B cell (primary cell): ENCODE data around the gene RAE1. TPM values are rescaled to one million over a fixed set of nuclear protein-coding genes. Genes with fewer than 3 reads are reported as not detected.
A peak's percentile ranks its signal among the peaks of the same experiment; 100 is the strongest.

Experiments used
- ATAC-seq: fragments of 200-7000 bp; cut with Tn5 transposase; one replicate; pipeline ENCODE4 v1.10.0; 2021; ENCODE audit warnings: low read depth, mild to moderate bottlenecking, moderate number of reproducible peaks, moderate library complexity
- CTCF ChIA-PET: fragments of 350-600 bp; sonication (Branson Sonifier 250); formaldehyde crosslinking; loops from one replicate; lab custom pipeline; 2021; ENCODE audit warnings: antibody characterized with exemption, inconsistent platforms; lab: Charles Lee
- POLR2A ChIA-PET: fragments of 350-600 bp; sonication (Branson Sonifier 250); formaldehyde crosslinking; loops from one replicate; lab custom pipeline; 2021; ENCODE audit warnings: antibody characterized with exemption; lab: Charles Lee
- DNase-seq: peaks from one replicate; pipeline ENCODE4 v3.0.0; 2013
- H2AFZ ChIP-seq: 2 replicates; pipeline ENCODE4 v1.6.1; 2012; ENCODE audit warnings: mild to moderate bottlenecking, low read depth, low read length; ENCODE audit not compliant: insufficient read depth, poor library complexity, severe bottlenecking
- H3K27ac ChIP-seq, 2 donors: 1 replicate in 1 of 2; 2 replicates in 1 of 2; pipeline ENCODE4 v1.5.1; 2012 to 2013; ENCODE audit warnings: low read length in 2 of 2, mild to moderate bottlenecking in 2 of 2, moderate library complexity in 1 of 2
- H3K27me3 ChIP-seq, 4 experiments: fragments of 200-600 bp in 1 of 4; sonication (generic) in 1 of 4; replicated peaks in 1 of 4; 1 replicate in 2 of 4; 2 replicates in 2 of 4; pipeline versions ENCODE4 v1.6.1 to v1.7.0; 2013 to 2016; ENCODE audit warnings: low read length in 3 of 4, mild to moderate bottlenecking in 2 of 4, mixed read lengths in 1 of 4, moderate library complexity in 1 of 4; ENCODE audit not compliant: insufficient read depth in 4 of 4, control insufficient read depth in 3 of 4; ENCODE audit errors: control extremely low read depth in 1 of 4
- H3K36me3 ChIP-seq, 2 experiments: replicated peaks in 1 of 2; 1 replicate in 1 of 2; 2 replicates in 1 of 2; pipeline versions ENCODE4 v1.6.1 to v1.7.1; 2013; ENCODE audit warnings: low read length in 1 of 2; ENCODE audit not compliant: insufficient read depth in 2 of 2, control insufficient read depth in 1 of 2; ENCODE audit errors: control extremely low read depth in 1 of 2, extremely low read depth in 1 of 2
- H3K4me1 ChIP-seq, 2 donors: fragments of 200-600 bp in 1 of 2; sonication (generic) in 1 of 2; 1 replicate in 1 of 2; 2 replicates in 1 of 2; pipeline versions ENCODE4 v1.5.1 to v1.6.1; 2013 to 2017; ENCODE audit warnings: low read length in 2 of 2; ENCODE audit not compliant: control insufficient read depth in 2 of 2, insufficient read depth in 2 of 2
- H3K4me2 ChIP-seq: replicated peaks from 2 replicates; pipeline ENCODE3; 2012; ENCODE audit warnings: mild to moderate bottlenecking, low read depth, low read length; ENCODE audit not compliant: poor library complexity, severe bottlenecking
- H3K4me3 ChIP-seq, 5 experiments: fragments of 200-600 bp in 1 of 5; sonication (generic) in 1 of 5; 1 replicate in 3 of 5; 2 replicates in 2 of 5; pipeline versions ENCODE4 v1.5.1 to v1.7.0; 2011 to 2016; ENCODE audit warnings: low read length in 4 of 5, mild to moderate bottlenecking in 4 of 5, low read depth in 2 of 5, control low read depth in 1 of 5, moderate library complexity in 1 of 5; ENCODE audit not compliant: insufficient read depth in 1 of 5; ENCODE audit errors: control extremely low read depth in 1 of 5, extremely low read depth in 1 of 5
- H3K79me2 ChIP-seq: fragments of 200-600 bp; sonication (generic); one replicate; pipeline ENCODE4 v1.6.0; 2016; ENCODE audit warnings: low read length; ENCODE audit not compliant: control insufficient read depth, insufficient read depth
- H3K9ac ChIP-seq: fragments of 200-600 bp; sonication (generic); 2 replicates; pipeline ENCODE4 v1.6.1; 2017; ENCODE audit warnings: mild to moderate bottlenecking, low read length, moderate library complexity
- H3K9me3 ChIP-seq, 3 donors: one replicate each; pipeline versions ENCODE4 v1.6.1 to v1.7.1; 2013; ENCODE audit warnings: low read length in 2 of 3; ENCODE audit not compliant: control insufficient read depth in 2 of 3, insufficient read depth in 1 of 3; ENCODE audit errors: control extremely low read depth in 1 of 3
- H4K20me1 ChIP-seq: 2 replicates; pipeline ENCODE4 v1.6.0; 2012; ENCODE audit warnings: mild to moderate bottlenecking, low read length; ENCODE audit not compliant: insufficient read depth, control insufficient read depth, poor library complexity, severe bottlenecking
- H3K27ac Mint-ChIP-seq: one replicate; pipeline ENCODE4 v1.8.0; 2021; ENCODE audit warnings: mixed read lengths
- H3K27me3 Mint-ChIP-seq: one replicate; pipeline ENCODE4 v1.8.0; 2021; ENCODE audit warnings: mixed read lengths
- H3K4me1 Mint-ChIP-seq: one replicate; pipeline ENCODE4 v1.8.0; 2021; ENCODE audit warnings: mixed read lengths
- H3K4me3 Mint-ChIP-seq: one replicate; pipeline ENCODE4 v1.8.0; 2021; ENCODE audit warnings: mixed read lengths
- H3K9me3 Mint-ChIP-seq: one replicate; pipeline ENCODE4 v1.8.0; 2022; ENCODE audit warnings: mixed read lengths; ENCODE audit not compliant: insufficient read depth
- CTCF ChIP-seq: fragments of 200-600 bp; IDR thresholded peaks from one replicate; pipeline ENCODE4 v1.8.0; 2022; ENCODE audit warnings: antibody characterized with exemption, mild to moderate bottlenecking
- EZH2 ChIP-seq: IDR thresholded peaks from 2 replicates; pipeline ENCODE4 v1.6.1; 2012; ENCODE audit warnings: borderline replicate concordance, low read depth, mild to moderate bottlenecking, moderate library complexity, low read length; ENCODE audit not compliant: insufficient read depth, poor library complexity, severe bottlenecking
- WGBS: methylation state at CpG from one replicate; pipeline ENCODE4 v1.1.5; 2013; ENCODE audit warnings: missing lambda C conversion rate; ENCODE audit not compliant: insufficient coverage; 5-methylcytosine and 5-hydroxymethylcytosine counted together
- intact Hi-C: fragments of 100-400 bp; cut with micrococcal nuclease; formaldehyde crosslinking; loops from one replicate; pipeline ENCODE4 v1.10.0; 2022
- polyA plus RNA-seq: library from polyadenylated mRNA; depleted of rRNA; stranded (reverse); fragments of >200 nt; gene quantifications from 2 replicates; pipeline ENCODE4 v1.2.3, GENCODE V29; 2012
- total RNA-seq, 2 donors: library from RNA; stranded (reverse); fragments of 120-200 nt in 1 of 2; gene quantifications; 1 replicate in 1 of 2; 2 replicates in 1 of 2; pipeline versions ENCODE4 v1.2.3 to v1.2.4, GENCODE V29; 2013 to 2022

Gene RAE1
- total and polyA plus RNA-seq, 2 donors (not counting 1 experiment from before 2014, with no cell fraction given) = 32.6 to 33.3 TPM

- H3K4me3 Mint-ChIP-seq = peak overlapping the region; percentile 92
- no peaks in the 10 kb centered on the region for H3K27me3 Mint-ChIP-seq
- Histone ChIP-seq H3K27ac (peak overlapping the region; percentile 96 to 97), H3K4me1 (peaks cover 76 to 93% of the 10 kb centered on the region in 2 donors), H3K4me2 (peak overlapping the region; percentile 98), H3K4me3 (peak overlapping the region in 4 of 5 experiments; percentile 23 to 56 (median 42)), H3K36me3 (peaks cover 0 to 87% of the 10 kb centered on the region in 2 experiments), H3K79me2 (peaks cover 83% of the 10 kb centered on the region), H4K20me1 (peaks cover 77% of the 10 kb centered on the region), H3K9ac (peak overlapping the region; percentile 62), H2AFZ (no peak overlapping the region), H3K27me3 (no peaks in the 10 kb centered on the region), H3K9me3 (peaks cover 0 to 6% (median 0%) of the 10 kb centered on the region in 3 donors)
- intact Hi-C loops = loop anchor here (1.0 kb wide), 3 partner anchors 19 to 75 kb away; no protein-coding TSS in a partner anchor
- H3K9me3 Mint-ChIP-seq = no peaks in the 10 kb centered on the region
- DNase-seq = peak; percentile 94
- POLR2A ChIA-PET = interaction anchor here (0.9 to 5.1 kb wide), 12 partner anchors 10 to 80 kb away, joined by 3 to 109 read pairs (median 4); partner anchors contain the start of gene RBM38
- H3K27ac Mint-ChIP-seq = peak overlapping the region; percentile 100
- peaks cover 79% of the 10 kb centered on the region for H3K4me1 Mint-ChIP-seq
- 21% methylated on average over 21 of the region's 21 CpGs for WGBS
- CTCF ChIA-PET = interaction anchor here (0.9 to 7.1 kb wide), 17 partner anchors 9 to 279 kb away, joined by 3 to 69 read pairs (median 10); partner anchors contain the start of genes RBM38 and ZBP1
- peak; percentile 58 for ATAC-seq
- TF ChIP-seq EZH2 (no peak), CTCF (no peak)
Observed at GRCh38 chr20:57400821-57401564, 49.9 kb downstream of the RAE1 start.

- WGBS = 91% methylated on average over 7 of the region's 7 CpGs
- DNase-seq (no peak), ATAC-seq (no peak)
- Mint-ChIP-seq H3K27me3 (no peaks in the 10 kb centered on the region), H3K4me1 (peaks cover 76% of the 10 kb centered on the region), H3K9me3 (no peaks in the 10 kb centered on the region), H3K4me3 (peak overlapping the region; percentile 92), H3K27ac (peak overlapping the region; percentile 100)
- H3K79me2 ChIP-seq = peaks cover 83% of the 10 kb centered on the region
- peaks cover 71 to 88% of the 10 kb centered on the region in 2 donors for H3K4me1 ChIP-seq
- peak overlapping the region in 4 of 5 experiments; percentile 12 to 56 (median 34) for H3K4me3 ChIP-seq
- intact Hi-C loops = loop anchor here (1.0 kb wide), 3 partner anchors 19 to 75 kb away; no protein-coding TSS in a partner anchor
- no peak for TF ChIP-seq CTCF
- no peak for TF ChIP-seq EZH2
- CTCF ChIA-PET = interaction anchor here (0.9 to 7.1 kb wide), 17 partner anchors 9 to 279 kb away, joined by 3 to 69 read pairs (median 10); partner anchors contain the start of genes RBM38 and ZBP1
- H3K36me3 ChIP-seq = peaks cover 0 to 87% of the 10 kb centered on the region in 2 experiments
- H3K4me2 ChIP-seq = peak overlapping the region; percentile 98
- POLR2A ChIA-PET = interaction anchor here (0.9 to 5.1 kb wide), 12 partner anchors 9 to 79 kb away, joined by 3 to 109 read pairs (median 4); partner anchors contain the start of gene RBM38
- no peak overlapping the region for H2AFZ ChIP-seq
- H4K20me1 ChIP-seq = peaks cover 77% of the 10 kb centered on the region
- peaks cover 0 to 5% (median 0%) of the 10 kb centered on the region in 3 donors for H3K9me3 ChIP-seq
- H3K27ac ChIP-seq = peak overlapping the region; percentile 96 to 97
- H3K9ac ChIP-seq = peak overlapping the region; percentile 52
- no peaks in the 10 kb centered on the region for H3K27me3 ChIP-seq
Observed at GRCh38 chr20:57401565-57401918, 50.5 kb downstream of the RAE1 start.
